ENCODE data around the gene EDDM3A.

DNA sequence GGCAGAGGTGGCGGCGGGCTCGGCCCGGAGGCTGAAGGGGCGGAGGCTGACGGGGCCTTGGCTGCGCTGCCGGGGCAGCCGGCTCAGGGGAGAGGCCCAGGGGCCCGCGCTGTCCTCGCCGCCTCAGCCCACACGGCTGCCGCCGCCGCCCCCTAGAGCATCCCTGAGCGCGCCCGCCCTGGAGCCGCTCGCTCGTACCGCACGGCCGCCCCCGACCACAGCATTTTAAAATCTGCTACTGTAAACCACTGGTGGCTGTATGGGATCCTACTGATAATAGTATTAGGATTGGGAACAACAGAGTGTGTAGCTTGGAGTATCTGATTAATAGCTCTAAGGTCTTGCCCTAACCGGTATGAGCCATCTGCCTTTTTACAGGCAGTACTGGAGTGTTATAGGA is 22.2 kb upstream of the EDDM3A start:
- TF ChIP-seq, protein P1, sequence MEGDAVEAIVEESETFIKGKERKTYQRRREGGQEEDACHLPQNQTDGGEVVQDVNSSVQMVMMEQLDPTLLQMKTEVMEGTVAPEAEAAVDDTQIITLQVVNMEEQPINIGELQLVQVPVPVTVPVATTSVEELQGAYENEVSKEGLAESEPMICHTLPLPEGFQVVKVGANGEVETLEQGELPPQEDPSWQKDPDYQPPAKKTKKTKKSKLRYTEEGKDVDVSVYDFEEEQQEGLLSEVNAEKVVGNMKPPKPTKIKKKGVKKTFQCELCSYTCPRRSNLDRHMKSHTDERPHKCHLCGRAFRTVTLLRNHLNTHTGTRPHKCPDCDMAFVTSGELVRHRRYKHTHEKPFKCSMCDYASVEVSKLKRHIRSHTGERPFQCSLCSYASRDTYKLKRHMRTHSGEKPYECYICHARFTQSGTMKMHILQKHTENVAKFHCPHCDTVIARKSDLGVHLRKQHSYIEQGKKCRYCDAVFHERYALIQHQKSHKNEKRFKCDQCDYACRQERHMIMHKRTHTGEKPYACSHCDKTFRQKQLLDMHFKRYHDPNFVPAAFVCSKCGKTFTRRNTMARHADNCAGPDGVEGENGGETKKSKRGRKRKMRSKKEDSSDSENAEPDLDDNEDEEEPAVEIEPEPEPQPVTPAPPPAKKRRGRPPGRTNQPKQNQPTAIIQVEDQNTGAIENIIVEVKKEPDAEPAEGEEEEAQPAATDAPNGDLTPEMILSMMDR (IDR thresholded peaks at IDR 0.05) = no peak
- TF ChIP-seq POLR2A (IDR thresholded peaks at IDR 0.05) (no peak), POLR2AphosphoS5 (IDR thresholded peaks at IDR 0.05) (no peak)

Measured in breast epithelium (tissue), 3 donors.